GM19372 (cell line): ENCODE results near the gene EPHA8.

Source experiments
- ATAC-seq: cut with Tn5 transposase; IDR thresholded peaks from one replicate; pipeline ENCODE4 v1.9.1; 2021; ENCODE audit warnings: mild to moderate bottlenecking, low read depth, moderate library complexity; ENCODE audit not compliant: unreplicated experiment

Gene EPHA8

DNA sequence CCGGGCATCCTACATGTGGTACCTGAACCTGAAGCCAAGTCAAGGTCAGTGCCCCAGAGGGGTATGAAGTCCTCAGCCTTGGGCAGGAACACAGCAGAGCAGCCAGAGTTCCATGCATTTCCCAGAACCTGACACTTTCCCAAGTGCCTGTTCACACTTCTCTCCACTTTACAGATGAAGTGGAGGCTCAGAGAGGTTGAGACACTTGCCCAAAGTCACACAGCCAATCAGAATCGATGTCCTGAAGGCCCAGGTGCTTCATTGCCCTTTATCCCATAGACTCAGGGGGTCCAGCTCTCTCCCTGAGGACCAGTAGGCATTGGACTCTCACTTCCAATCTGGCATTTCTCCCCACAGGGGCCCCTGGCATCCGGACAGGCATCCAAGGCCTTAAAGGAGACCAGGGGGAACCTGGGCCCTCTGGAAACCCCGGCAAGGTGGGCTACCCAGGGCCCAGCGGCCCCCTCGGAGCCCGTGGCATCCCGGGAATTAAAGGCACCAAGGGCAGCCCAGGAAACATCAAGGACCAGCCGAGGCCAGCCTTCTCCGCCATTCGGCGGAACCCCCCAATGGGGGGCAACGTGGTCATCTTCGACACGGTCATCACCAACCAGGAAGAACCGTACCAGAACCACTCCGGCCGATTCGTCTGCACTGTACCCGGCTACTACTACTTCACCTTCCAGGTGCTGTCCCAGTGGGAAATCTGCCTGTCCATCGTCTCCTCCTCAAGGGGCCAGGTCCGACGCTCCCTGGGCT lies 75.4 kb downstream of the EPHA8 start:
- no peak for ATAC-seq

DNA sequence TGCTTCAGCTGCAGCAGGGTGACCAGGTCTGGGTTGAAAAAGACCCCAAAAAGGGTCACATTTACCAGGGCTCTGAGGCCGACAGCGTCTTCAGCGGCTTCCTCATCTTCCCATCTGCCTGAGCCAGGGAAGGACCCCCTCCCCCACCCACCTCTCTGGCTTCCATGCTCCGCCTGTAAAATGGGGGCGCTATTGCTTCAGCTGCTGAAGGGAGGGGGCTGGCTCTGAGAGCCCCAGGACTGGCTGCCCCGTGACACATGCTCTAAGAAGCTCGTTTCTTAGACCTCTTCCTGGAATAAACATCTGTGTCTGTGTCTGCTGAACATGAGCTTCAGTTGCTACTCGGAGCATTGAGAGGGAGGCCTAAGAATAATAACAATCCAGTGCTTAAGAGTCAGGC lies 76.0 kb downstream of the EPHA8 start:
- no peak for ATAC-seq

DNA sequence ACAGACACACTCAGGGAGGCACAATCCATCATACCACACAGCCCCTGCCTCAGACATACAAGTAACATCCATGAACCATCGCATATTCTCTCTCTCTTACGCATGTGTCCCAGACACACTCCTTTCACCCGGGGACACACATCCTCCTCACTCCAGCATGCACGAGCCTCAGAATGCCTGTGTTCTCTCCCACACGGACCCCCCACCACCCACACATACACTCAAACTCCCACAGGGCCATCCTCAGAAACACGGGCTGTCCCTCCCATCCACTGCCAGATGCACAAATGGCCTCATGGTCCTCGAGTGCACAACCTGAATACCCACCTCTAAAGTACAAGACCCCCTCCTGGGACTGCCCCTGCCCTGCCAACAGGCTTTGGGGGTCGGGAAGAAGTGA lies 78.0 kb downstream of the EPHA8 start:
- ATAC-seq = no peak

DNA sequence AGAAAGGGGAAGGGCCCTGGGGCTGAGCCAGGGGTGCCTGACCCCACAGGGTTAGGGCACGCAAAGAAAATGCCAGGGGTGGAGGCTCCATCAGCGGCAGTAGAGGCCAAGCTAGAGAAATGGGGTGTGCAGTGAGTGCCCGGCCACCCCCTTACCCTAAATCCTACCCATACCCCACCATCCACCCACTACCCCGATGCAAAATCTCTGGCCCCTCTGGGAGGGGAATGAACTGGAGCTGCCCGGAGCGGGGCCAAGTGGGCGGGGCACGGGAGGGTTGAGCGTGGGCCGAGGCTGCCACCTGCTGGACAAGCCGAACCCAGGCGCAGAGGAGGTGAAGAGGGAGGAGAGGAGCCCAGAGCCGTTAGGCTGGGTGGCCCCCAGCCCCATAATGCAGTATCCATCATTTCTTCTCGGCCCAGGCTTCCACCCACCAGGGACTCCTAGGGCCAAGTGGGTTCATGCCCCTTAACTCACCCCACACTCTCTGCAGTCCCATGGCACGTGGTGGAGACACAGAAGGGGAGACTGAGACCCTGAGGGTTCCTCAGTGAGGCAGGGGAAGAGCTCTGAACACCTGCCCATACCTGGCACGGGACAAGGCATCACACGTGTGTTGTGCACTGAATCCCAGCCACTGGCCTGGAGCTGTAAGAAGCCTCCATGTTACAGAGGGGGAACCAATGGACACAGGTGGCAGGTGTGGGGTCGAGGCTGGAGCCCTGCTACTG lies 78.8 kb downstream of the EPHA8 start:
- ATAC-seq = no peak

DNA sequence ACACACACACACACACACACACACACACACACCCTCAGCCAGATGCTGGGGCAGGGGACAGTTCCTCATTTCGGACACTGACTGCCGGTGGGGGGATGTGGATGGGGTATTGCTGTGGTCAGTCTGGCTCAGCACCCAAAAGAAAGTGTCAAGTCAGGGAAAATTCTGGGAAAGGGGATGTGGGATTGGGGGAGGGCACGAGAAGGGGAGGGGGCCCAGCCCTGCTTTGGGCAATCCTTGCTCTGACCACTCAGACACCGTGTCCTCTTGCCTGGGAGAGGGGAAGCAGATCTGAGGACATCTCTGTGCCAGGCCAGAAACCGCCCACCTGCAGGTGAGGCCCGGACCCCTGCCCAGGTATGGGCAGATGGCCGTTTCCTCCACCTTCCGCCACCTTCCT lies 80.1 kb downstream of the EPHA8 start, which contains the start of gene C1QC:
Gene C1QC, plus strand, starts transcription at position 253 of the 400 bp plus-strand sequence. CDS start 391 bp downstream, outside the sequence.
- ATAC-seq = no peak

DNA sequence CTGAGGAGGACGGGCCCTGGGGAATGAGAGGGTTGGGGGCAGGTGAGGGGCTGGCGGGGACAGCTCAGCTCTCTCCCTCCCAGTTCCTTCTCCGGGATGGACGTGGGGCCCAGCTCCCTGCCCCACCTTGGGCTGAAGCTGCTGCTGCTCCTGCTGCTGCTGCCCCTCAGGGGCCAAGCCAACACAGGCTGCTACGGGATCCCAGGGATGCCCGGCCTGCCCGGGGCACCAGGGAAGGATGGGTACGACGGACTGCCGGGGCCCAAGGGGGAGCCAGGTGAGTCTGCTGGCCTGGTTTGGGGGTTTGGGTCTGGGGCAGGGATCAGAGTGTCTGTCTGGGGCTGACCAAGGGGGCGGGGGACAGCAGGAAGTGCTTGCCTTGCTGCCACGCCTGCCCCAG lies 80.6 kb downstream of the EPHA8 start:
- no peak for ATAC-seq

DNA sequence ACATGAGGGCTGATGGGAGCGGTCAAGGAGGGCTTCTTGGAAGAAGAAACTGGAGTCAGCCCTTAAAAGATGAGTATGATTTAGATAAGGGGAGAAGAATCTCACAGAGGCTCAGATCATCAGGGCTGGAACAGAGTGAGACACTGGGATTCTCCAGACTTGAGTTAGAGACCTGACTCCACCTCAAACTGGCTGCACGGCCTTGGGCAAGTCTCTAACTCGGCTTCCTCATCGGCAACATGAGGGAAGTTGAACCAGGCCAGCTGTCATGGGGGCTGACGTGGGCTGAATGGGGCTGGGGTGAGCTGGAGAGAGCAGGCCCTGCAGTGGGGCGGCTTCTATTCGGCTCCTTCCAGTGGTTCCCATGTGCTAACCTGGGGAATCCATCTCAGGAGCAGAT lies 82.6 kb downstream of the EPHA8 start:
- ATAC-seq = no peak

DNA sequence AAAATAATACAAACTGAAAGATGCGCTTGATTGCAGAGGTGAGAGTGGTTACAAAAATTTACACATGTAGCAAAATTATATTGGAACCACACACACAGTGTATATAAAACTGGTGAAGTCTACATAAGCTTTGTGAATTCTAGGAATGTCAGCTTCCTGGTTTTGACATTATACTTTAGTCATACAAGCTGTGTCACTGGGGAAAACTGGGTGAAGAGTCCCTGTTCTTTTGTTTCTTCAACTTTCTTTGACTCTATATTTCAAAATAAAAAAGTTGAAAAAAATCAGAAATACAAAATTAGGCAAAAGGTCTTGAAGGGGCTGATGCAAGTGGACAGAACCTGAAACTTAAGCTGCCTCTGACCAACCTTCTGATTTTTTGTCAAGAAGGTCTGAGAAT lies 83.1 kb downstream of the EPHA8 start:
- no peak for ATAC-seq

DNA sequence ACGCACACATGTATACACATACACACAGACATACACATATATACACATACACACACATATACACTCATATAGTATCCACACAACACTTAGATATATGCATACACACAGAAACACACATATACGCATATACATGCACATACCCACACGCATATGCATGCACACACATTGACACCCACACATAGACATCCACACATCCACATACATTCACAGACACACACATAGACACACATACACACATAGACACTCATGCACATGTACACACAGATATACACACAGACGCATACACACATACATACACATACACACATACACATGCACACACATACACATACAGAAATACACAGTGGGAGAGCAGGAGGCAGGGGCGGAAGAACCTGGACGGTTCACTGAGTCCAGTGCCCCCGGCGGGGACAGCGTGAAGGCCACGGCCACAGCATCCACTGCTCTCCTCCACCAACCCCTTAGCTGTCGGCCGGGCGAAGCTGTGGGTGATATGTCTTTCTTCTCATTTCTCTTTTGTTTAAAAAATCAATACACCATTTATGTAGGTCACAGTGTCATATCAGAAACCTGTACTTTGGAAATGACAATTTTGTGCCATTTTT lies 86.9 kb downstream of the EPHA8 start:
- ATAC-seq = no peak

DNA sequence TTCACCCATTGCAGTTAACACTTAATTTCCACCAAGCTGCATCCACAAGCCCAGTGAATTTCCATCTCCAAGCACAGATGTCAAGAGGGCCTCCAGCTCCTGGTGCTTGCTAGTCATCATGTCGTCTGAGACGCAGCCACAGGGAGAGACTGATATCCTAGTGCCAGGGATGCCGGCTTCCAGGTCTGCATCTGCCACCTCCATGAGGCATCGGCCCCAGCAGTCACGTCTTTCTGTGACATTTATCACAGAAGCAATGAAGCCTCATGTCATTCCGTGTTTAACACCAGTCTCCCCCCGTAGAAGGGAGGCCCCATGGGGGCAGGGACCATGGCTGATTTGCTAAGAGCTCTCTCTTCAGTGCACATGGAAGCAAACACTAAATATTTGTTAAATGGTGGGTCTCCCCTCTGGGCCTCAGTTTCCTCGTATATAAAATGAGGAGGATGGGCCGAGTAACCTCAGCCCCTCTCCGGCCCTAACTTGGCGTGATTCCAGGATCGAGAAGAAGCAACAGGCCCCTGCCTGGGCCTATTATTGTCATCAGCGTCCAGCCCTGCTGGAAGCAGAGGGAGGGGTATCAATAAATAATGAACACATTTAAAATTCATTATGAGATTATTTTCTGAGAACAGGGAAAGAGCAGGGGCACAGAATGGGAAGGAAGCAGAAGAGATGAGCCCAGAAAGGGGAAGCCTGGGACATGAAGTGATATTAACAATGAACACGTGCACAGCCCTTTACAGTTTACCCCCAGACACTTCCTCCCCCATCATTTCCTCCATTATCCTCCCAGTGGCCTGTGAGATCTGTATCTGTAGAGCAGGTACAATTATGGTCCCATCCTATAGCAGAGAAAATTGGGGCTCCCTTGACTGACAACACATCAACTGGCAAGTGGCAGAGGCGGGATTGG lies 88.9 kb downstream of the EPHA8 start:
- ATAC-seq = no peak

DNA sequence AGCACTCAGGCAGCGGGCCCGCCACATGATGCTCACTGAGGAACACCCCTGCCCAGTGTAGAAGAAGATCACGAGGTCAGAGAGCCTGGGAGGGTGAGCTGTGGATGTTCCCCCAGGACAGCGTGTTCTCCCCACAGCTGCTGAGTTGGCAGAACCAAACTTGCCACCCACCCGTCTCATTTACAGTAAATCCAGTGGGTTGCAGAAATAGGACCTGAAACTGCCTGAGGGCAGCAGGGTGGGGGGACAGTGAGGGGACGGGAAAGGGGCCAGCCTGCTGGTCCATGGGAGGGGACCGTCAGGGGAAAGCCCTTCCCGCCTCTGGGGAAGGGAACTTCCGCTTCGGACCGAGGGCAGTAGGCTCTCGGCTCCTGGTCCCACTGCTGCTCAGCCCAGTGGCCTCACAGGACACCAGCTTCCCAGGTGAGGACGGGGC lies 89.6 kb downstream of the EPHA8 start, which contains the start of gene C1QB:
Gene C1QB, plus strand, starts transcription at position 356 of the 436 bp plus-strand sequence. CDS start 6,227 bp downstream, outside the sequence.
- no peak for ATAC-seq
